ENCODE data around the gene CKAP2L.
A peak's percentile ranks its signal among the peaks of the same experiment; 100 is the strongest.

The CKAP2L gene

DNA sequence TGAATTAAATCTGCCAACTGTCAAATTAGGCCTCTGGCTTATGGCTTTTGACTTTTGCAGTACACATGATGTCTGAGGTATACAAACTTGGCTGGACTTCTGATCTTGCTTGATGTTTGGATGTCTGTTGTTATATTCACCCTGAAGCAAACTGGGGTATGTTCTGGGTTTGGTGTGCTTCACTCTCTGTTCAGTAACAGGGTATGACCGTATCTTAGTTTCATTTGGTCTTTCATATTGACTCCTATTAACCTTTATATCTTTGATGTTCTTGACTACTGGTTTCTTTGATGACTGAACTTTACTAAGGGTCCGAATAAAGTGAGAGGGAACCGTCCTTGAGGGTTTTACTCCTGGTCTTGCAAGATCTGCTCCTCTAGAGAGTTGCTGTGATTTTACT, 8.2 kb downstream of the CKAP2L start:
- TF ChIP-seq TAF1 (IDR thresholded peaks at IDR 0.05; ENCODE audit: borderline replicate concordance, low read depth, low read length), result no peak
- TF ChIP-seq POLR2A (IDR thresholded peaks at IDR 0.05; ENCODE audit: low read depth, low read length), result no peak
- TF ChIP-seq POLR2AphosphoS5 (IDR thresholded peaks at IDR 0.05; ENCODE audit: low read depth, low read length), result no peak
- FAIRE-seq, result no peak
- no peak for DNase-seq (ENCODE audit: insufficient read length)

DNA sequence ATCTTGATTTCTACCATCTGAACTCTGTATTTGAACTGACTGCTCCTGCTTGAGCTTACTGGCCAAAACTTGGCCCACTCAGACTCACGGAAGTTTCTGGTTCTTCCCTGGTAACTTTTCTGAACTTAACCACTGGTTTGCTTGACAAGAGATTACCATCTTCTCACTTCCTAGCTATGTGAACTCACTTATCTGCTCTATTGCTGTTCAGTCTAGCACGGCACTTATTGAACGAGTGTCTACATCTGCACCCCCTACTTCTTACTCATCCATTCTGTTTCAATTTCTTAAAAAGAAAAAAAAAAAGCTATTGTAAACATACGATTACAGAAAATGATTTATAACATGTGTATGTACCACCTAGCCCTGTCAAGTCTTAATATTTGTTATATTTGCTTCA, 9.0 kb downstream of the CKAP2L start:
- DNase-seq (ENCODE audit: insufficient read length) (no peak), FAIRE-seq (no peak)
- no peak for TF ChIP-seq POLR2AphosphoS5 (IDR thresholded peaks at IDR 0.05; ENCODE audit: low read depth, low read length)
- TF ChIP-seq POLR2A (IDR thresholded peaks at IDR 0.05; ENCODE audit: low read depth, low read length), result no peak
- no peak for TF ChIP-seq TAF1 (IDR thresholded peaks at IDR 0.05; ENCODE audit: borderline replicate concordance, low read depth, low read length)

DNA sequence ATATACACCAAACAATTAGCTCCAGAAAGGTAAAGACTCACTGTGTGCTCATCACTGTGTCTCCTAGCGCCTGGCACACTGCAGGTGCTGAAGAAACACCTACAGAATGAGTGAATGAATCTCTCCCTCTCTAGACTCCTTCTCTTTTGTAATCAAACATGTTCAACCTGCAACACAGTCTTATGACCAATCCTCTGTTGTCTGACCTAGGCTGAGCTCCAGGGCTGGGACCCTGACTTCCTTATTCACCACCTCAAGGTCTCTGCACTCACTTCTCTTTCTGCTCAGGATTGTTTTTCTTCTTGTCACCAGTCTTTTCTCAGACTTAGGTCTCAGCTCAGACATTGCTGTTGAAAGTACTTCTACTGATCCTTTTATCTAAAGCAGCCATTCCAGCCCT, 9.8 kb downstream of the CKAP2L start:
- FAIRE-seq (no peak), DNase-seq (ENCODE audit: insufficient read length) (no peak)
- TF ChIP-seq TAF1 (IDR thresholded peaks at IDR 0.05; ENCODE audit: borderline replicate concordance, low read depth, low read length), result no peak

DNA sequence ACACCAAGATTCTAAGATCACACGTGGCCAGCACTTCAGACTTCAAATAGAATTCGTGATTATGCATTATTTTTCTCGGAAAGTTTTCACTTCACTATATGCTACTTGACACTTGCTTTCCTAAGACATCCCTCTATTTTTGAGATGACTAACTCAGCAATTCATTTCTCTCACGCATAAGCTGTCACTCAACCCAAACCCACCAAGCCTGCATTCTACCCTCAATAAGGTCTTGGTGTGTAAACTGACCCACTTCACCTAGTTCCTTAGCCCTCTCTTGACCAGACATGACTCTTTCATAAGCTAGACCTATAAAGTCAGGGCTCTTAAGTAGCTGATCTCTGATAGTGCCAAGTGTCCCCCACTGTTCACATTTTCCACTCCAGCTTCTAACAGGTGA, 11.7 kb downstream of the CKAP2L start:
- no peak for FAIRE-seq

DNA sequence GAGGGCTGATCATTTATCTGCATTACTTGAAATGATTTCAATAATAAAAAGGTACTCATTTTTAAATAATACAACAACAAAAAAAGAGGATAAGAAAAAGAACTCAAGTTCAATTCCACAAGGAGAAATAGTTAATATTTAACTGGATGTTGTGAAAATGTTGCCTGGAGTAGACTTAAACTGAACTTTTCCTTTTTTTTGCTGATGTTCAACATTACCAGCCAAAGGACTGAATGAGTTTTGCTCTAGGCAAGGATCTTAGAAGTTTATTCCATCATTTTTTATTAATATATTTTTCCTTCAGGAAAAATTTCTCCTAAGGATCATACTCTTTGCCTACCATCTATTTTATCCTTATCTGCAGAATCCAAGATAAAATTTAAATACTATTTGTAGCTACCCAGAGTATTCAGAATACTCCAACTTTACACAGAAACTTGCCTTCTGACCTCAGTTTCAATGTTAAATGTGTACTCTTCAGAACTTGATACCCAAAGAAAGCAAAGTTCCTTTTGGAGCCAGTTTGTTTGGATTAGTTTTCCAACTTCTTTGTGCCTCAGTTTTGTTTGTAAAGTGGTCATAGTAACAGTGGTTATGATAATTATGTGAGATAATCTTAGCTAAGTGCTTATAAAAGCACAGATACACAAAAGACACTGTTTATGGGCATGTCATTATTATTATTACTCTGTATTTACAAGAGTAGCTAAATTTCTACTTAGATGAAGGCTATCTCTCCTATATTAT, 12.8 kb downstream of the CKAP2L start:
- no peak for DNase-seq (ENCODE audit: insufficient read length)
- FAIRE-seq, result no peak

More for the DNA sequence above, 11.7 kb downstream of the CKAP2L start:
- DNase-seq (ENCODE audit: insufficient read length), result no peak
- TF ChIP-seq POLR2AphosphoS5 (IDR thresholded peaks at IDR 0.05; ENCODE audit: low read depth, low read length) (no peak), TAF1 (IDR thresholded peaks at IDR 0.05; ENCODE audit: borderline replicate concordance, low read depth, low read length) (no peak), POLR2A (IDR thresholded peaks at IDR 0.05; ENCODE audit: low read depth, low read length) (no peak)

DNA sequence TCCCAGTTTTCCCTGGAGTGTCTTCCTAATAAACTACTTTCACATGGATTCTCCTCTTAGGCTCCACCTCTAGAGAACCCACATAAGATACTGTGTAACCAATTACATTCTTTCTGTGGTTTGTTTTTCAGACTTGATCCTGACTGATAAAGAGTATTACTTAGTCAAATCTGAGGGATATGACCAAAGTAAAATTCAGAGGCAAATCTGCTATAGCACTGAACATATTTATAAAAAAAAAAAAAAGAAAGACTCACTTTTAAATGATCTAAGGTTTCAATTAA, 13.9 kb downstream of the CKAP2L start:
- TF ChIP-seq POLR2A (IDR thresholded peaks at IDR 0.05; ENCODE audit: low read depth, low read length) (no peak), POLR2AphosphoS5 (IDR thresholded peaks at IDR 0.05; ENCODE audit: low read depth, low read length) (no peak), TAF1 (IDR thresholded peaks at IDR 0.05; ENCODE audit: borderline replicate concordance, low read depth, low read length) (no peak)
- FAIRE-seq (no peak), DNase-seq (ENCODE audit: insufficient read length) (no peak)

More for the DNA sequence above, 12.8 kb downstream of the CKAP2L start:
- no peak for TF ChIP-seq POLR2A (IDR thresholded peaks at IDR 0.05; ENCODE audit: low read depth, low read length)
- TF ChIP-seq TAF1 (IDR thresholded peaks at IDR 0.05; ENCODE audit: borderline replicate concordance, low read depth, low read length), result no peak
- no peak for TF ChIP-seq POLR2AphosphoS5 (IDR thresholded peaks at IDR 0.05; ENCODE audit: low read depth, low read length)

DNA sequence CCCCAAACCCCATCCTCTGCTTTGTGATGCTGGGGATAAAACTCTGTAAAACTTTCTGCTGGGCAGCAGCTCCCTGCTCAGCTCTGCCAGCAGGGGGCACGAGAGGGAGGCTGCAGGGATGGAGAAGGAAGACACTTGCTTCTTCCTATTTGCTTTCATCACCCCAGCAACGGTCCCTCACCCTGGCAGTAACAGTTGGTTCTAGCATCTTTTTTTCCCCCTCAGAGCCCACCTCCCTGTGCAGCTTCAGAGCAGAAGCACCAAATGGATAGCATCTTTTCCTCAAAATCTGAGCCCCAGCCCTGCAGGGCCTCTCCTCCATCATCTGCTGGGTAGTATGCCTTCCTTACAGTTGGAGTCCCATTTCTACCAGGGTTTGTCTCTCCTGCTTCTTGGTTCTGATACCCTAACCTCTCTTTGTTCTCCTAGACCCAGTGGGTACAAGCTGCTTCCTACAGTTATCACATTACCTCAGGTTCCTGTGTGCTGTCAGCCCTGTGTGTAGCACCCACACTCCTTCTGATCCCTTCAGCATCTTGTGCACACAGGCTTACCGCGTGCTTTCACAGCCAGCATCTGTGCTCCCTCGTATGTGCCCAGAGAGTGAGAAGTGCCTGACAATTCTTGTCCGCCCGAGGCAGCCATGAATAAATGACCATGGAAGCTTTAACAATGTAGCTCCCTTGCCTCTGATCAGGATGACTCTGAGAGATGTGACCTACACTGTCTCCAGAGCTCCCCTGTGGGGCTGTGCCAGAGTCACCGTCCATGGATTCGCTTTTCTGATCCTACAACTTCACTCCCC, 14.5 kb downstream of the CKAP2L start:
- DNase-seq (ENCODE audit: insufficient read length) (peak; percentile 46), FAIRE-seq (peak; percentile 81)
- no peak for TF ChIP-seq POLR2AphosphoS5 (IDR thresholded peaks at IDR 0.05; ENCODE audit: low read depth, low read length)
- no peak for TF ChIP-seq TAF1 (IDR thresholded peaks at IDR 0.05; ENCODE audit: borderline replicate concordance, low read depth, low read length)
- TF ChIP-seq POLR2A (IDR thresholded peaks at IDR 0.05; ENCODE audit: low read depth, low read length), result no peak

DNA sequence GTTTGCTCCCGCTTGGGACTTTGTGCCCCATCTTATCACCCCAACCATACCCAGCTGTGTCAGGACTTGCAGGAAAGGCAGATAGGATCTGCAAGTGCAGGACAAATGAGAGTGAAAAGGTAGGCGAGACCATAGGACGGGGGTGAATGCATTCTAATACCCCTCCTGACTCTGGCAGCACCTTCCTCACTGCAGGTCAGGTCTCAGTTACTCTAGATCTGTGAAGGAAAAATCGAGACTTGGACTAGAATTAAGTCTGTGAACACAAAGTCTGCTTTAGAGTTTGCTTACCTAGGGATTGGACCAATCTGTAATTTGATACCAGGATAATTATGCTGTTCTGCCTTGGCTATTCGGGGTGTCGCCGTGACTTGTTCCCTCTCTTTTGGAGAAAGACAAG, 23.9 kb downstream of the CKAP2L start:
- TF ChIP-seq POLR2A (IDR thresholded peaks at IDR 0.05; ENCODE audit: low read depth, low read length), result no peak
- no peak for TF ChIP-seq POLR2AphosphoS5 (IDR thresholded peaks at IDR 0.05; ENCODE audit: low read depth, low read length)
- TF ChIP-seq TAF1 (IDR thresholded peaks at IDR 0.05; ENCODE audit: borderline replicate concordance, low read depth, low read length), result no peak
- FAIRE-seq, result no peak
- no peak for DNase-seq (ENCODE audit: insufficient read length)

DNA sequence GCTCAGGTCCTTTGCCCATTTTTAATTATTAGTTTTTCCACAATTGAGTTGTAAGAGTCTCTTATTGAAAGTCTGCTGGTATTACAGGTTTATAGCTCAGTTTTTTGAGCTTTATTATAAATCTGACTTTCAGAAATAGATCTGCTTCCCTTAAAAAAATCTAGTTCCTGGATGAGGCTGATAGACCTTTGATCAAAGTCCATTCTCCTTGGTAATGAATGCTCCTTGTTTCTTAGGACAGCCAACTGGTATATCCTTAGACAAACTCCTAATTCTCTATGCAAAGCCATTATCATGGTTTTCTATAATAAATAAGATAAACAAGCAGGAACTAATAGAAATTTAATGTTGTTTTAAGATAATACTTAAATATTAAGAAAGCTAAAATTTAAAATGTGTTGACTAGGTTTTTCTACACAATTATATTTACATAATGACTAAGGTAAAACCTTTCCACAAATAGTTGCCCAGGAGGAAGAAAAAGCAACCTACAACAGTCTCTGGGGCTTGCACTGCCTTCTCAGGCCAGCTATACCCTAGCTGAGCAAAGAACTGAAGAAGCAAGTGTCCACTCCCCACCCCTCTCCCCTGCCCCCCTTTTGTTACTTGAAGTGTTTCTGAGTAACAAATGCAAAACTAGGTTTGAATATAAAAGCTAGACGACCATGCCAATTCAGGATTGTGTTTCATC, 26.7 kb downstream of the CKAP2L start:
- no peak for FAIRE-seq
- DNase-seq (ENCODE audit: insufficient read length), result no peak
- TF ChIP-seq TAF1 (IDR thresholded peaks at IDR 0.05; ENCODE audit: borderline replicate concordance, low read depth, low read length) (no peak), POLR2AphosphoS5 (IDR thresholded peaks at IDR 0.05; ENCODE audit: low read depth, low read length) (no peak), POLR2A (IDR thresholded peaks at IDR 0.05; ENCODE audit: low read depth, low read length) (no peak)

DNA sequence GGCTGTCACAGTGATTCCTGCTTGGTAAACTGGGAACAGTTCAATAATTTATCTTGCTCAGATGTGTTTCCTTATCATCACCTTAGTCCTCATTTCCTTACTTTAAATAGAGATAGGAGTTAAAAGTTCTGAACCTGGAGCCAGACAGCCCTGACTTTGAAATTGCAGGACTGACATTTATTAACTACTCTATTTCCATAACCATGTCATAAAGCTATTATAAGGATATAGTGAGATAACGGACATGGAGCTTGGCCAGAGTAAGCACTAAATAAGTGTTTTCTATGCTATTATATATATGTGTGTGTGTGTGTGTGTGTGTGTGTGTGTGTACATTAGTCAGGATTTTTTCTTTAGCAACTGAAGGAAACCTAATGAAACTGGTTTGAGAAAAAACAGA, 30.5 kb downstream of the CKAP2L start:
- DNase-seq (ENCODE audit: insufficient read length) (no peak), FAIRE-seq (no peak)
- TF ChIP-seq POLR2AphosphoS5 (IDR thresholded peaks at IDR 0.05; ENCODE audit: low read depth, low read length) (no peak), POLR2A (IDR thresholded peaks at IDR 0.05; ENCODE audit: low read depth, low read length) (no peak), TAF1 (IDR thresholded peaks at IDR 0.05; ENCODE audit: borderline replicate concordance, low read depth, low read length) (no peak)

DNA sequence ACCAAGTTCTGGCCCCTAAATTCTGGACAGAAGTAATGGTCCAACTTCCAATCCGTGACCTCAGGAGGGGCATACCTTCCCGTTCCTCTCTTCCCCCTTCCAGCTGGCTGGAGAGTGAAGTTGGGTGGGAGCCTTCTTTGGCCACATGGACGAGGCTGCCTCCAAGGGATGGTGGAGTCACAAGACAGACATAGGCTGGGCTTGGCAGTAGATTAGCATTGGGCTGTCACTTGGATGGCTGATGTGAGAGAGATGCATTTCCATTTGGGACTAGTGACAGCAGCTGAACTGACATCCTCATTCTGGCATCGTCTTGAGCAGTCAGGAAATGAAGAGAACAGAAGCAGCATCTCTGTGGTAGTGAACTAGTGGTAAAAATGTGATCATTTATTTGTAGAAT, 31.0 kb downstream of the CKAP2L start:
- FAIRE-seq (no peak), DNase-seq (ENCODE audit: insufficient read length) (no peak)
- TF ChIP-seq TAF1 (IDR thresholded peaks at IDR 0.05; ENCODE audit: borderline replicate concordance, low read depth, low read length) (no peak), POLR2AphosphoS5 (IDR thresholded peaks at IDR 0.05; ENCODE audit: low read depth, low read length) (no peak), POLR2A (IDR thresholded peaks at IDR 0.05; ENCODE audit: low read depth, low read length) (no peak)

Measured in GM12892 (cell line).